Measurements from ENCODE around the gene DAGLA.

DNA sequence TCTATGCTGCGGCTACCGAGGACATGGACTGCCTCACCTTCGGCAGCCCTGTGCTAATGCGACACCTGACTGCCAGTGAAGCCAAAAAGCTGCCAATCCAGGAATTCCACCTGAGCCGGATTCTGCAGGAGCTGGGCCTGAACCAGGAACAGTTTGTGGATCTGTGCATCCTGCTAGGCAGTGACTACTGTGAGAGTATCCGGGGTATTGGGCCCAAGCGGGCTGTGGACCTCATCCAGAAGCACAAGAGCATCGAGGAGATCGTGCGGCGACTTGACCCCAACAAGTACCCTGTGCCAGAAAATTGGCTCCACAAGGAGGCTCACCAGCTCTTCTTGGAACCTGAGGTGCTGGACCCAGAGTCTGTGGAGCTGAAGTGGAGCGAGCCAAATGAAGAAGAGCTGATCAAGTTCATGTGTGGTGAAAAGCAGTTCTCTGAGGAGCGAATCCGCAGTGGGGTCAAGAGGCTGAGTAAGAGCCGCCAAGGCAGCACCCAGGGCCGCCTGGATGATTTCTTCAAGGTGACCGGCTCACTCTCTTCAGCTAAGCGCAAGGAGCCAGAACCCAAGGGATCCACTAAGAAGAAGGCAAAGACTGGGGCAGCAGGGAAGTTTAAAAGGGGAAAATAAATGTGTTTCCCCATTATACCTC lies 115.8 kb downstream of the DAGLA start:
- TF ChIP-seq FOXM1 (IDR thresholded peaks at IDR 0.05; ENCODE audit: borderline replicate concordance): no peak
- no peak for TF ChIP-seq SP1 (IDR thresholded peaks at IDR 0.05)
- no peak for TF ChIP-seq BHLHE40 (IDR thresholded peaks at IDR 0.05; ENCODE audit: borderline replicate concordance)
- TF ChIP-seq FOXA1 (IDR thresholded peaks at IDR 0.05): no peak
- no peak for TF ChIP-seq HDGF (IDR thresholded peaks at IDR 0.05; ENCODE audit: borderline replicate concordance)
- no peak for TF ChIP-seq SUZ12 (IDR thresholded peaks at IDR 0.05)
